SK-N-MC (cell line): ENCODE measurements around the gene CHMP5.

Experiments
- DNase-seq: peaks from one replicate; pipeline ENCODE4 v3.0.0-alpha.2; 2011; ENCODE audit warnings: low read depth, low spot score
- H3K27ac ChIP-seq: fragments of 200-600 bp; sonication (generic); 2 replicates; pipeline ENCODE4 v1.5.1; 2016; ENCODE audit warnings: mixed run types
- H3K36me3 ChIP-seq: fragments of 200-600 bp; sonication (generic); 2 replicates; pipeline ENCODE4 v1.6.1; 2017; ENCODE audit warnings: antibody characterized with exemption, low read length, mixed read lengths; ENCODE audit not compliant: insufficient read depth
- H3K4me3 ChIP-seq: fragments of 200-600 bp; sonication (generic); 2 replicates; pipeline ENCODE4 v1.5.1; 2016
- H3K9ac ChIP-seq: fragments of 200-600 bp; sonication (generic); 2 replicates; pipeline ENCODE4 v1.8.0; 2017; ENCODE audit warnings: mixed run types, mixed read lengths; ENCODE audit not compliant: insufficient read length
- H3K9me3 ChIP-seq: fragments of 200-600 bp; sonication (generic); 2 replicates; pipeline ENCODE4 v1.6.1; 2017; ENCODE audit warnings: low read depth, mild to moderate bottlenecking, antibody characterized with exemption, low read length, moderate library complexity, mixed read lengths
- EZH2 ChIP-seq: fragments of 200-600 bp; sonication (generic); IDR thresholded peaks from one replicate; pipeline ENCODE4 v1.6.1; 2017; ENCODE audit warnings: antibody characterized with exemption
- FOXP2 ChIP-seq: optimal IDR thresholded peaks from 2 replicates; pipeline ENCODE3; 2011; ENCODE audit warnings: mild to moderate bottlenecking, moderate library complexity; ENCODE audit not compliant: insufficient read depth; ENCODE audit errors: extremely low read length, control extremely low read depth
- POLR2AphosphoS5 ChIP-seq: IDR thresholded peaks from 2 replicates; pipeline ENCODE4 v1.6.1; 2012; ENCODE audit warnings: mild to moderate bottlenecking, low read depth, low read length, borderline replicate concordance

The CHMP5 gene

GRCh38 chr9:33291031-33291397, 26.2 kb downstream of the CHMP5 start:
- Histone ChIP-seq H3K9me3 (no peaks in the 10 kb centered on the region), H3K4me3 (peak overlapping the region; percentile 96), H3K36me3 (peaks cover 36% of the 10 kb centered on the region), H3K9ac (peak overlapping the region; percentile 97), H3K27ac (peak overlapping the region; percentile 80; the same call in 1 of the 2 replicates)
- TF ChIP-seq FOXP2 (no peak), EZH2 (no peak), POLR2AphosphoS5 (no peak)
- no peak for DNase-seq

- H3K27ac ChIP-seq: no peak overlapping the region
- H3K36me3 ChIP-seq: peaks cover 45% of the 10 kb centered on the region
- no peak overlapping the region for H3K4me3 ChIP-seq
- no peaks in the 10 kb centered on the region for H3K9me3 ChIP-seq
- DNase-seq: no peak
- no peak overlapping the region for H3K9ac ChIP-seq
- TF ChIP-seq EZH2 (no peak), FOXP2 (no peak), POLR2AphosphoS5 (no peak)
Observed at GRCh38 chr9:33291901-33292300, 27.1 kb downstream of the CHMP5 start.

- TF ChIP-seq FOXP2: no peak
- TF ChIP-seq POLR2AphosphoS5: no peak
- no peak for TF ChIP-seq EZH2
- no peak overlapping the region for H3K27ac ChIP-seq
- no peaks in the 10 kb centered on the region for H3K9me3 ChIP-seq
- peaks cover 64% of the 10 kb centered on the region for H3K36me3 ChIP-seq
- no peak overlapping the region for H3K9ac ChIP-seq
- no peak for DNase-seq
- no peak overlapping the region for H3K4me3 ChIP-seq
Observed at GRCh38 chr9:33293782-33294181, 28.9 kb downstream of the CHMP5 start.

- no peak for DNase-seq
- Histone ChIP-seq H3K27ac (no peak overlapping the region), H3K4me3 (no peak overlapping the region), H3K9ac (no peak overlapping the region), H3K9me3 (no peaks in the 10 kb centered on the region), H3K36me3 (peaks cover 75% of the 10 kb centered on the region)
- TF ChIP-seq EZH2: no peak
- no peak for TF ChIP-seq POLR2AphosphoS5
- TF ChIP-seq FOXP2: no peak
Observed at GRCh38 chr9:33294670-33295432, 30.0 kb downstream of the CHMP5 start.

- Histone ChIP-seq H3K4me3 (no peak overlapping the region), H3K27ac (no peak overlapping the region), H3K36me3 (peaks cover 80% of the 10 kb centered on the region), H3K9me3 (no peaks in the 10 kb centered on the region), H3K9ac (no peak overlapping the region)
- TF ChIP-seq EZH2: no peak
- TF ChIP-seq FOXP2: no peak
- TF ChIP-seq POLR2AphosphoS5: no peak
- no peak for DNase-seq
Observed at GRCh38 chr9:33295571-33295970, 30.7 kb downstream of the CHMP5 start.

- no peak overlapping the region for H3K9ac ChIP-seq
- H3K27ac ChIP-seq: no peak overlapping the region
- no peak overlapping the region for H3K4me3 ChIP-seq
- H3K36me3 ChIP-seq: peaks cover 92% of the 10 kb centered on the region
- no peak for DNase-seq
- TF ChIP-seq EZH2: no peak
- TF ChIP-seq POLR2AphosphoS5: no peak
- TF ChIP-seq FOXP2: no peak
- no peaks in the 10 kb centered on the region for H3K9me3 ChIP-seq
Observed at GRCh38 chr9:33297432-33297831, 32.6 kb downstream of the CHMP5 start.

GRCh38 chr9:33300546-33300945, 35.7 kb downstream of the CHMP5 start:
- H3K27ac ChIP-seq: no peak overlapping the region

GRCh38 chr9:33304362-33304761, 39.5 kb downstream of the CHMP5 start:
- Histone ChIP-seq H3K27ac (no peak overlapping the region), H3K4me3 (no peak overlapping the region), H3K9ac (no peak overlapping the region), H3K36me3 (peaks cover 94% of the 10 kb centered on the region), H3K9me3 (no peaks in the 10 kb centered on the region)
- DNase-seq: no peak
- TF ChIP-seq FOXP2 (no peak), POLR2AphosphoS5 (no peak), EZH2 (no peak)

More at GRCh38 chr9:33300546-33300945, 35.7 kb downstream of the CHMP5 start:
- Histone ChIP-seq H3K9ac (no peak overlapping the region), H3K9me3 (no peaks in the 10 kb centered on the region), H3K4me3 (no peak overlapping the region), H3K36me3 (peaks cover 97% of the 10 kb centered on the region)
- TF ChIP-seq POLR2AphosphoS5 (no peak), EZH2 (no peak), FOXP2 (no peak)
- DNase-seq: no peak
